SH-SY5Y (cell line): ENCODE measurements around the gene APBB1.

Experiments
- GATA2 ChIP-seq: IDR thresholded peaks from 2 replicates; pipeline ENCODE4 v1.6.1; 2011; ENCODE audit warnings: mild to moderate bottlenecking, low read depth, low read length
- GATA3 ChIP-seq: IDR thresholded peaks from 2 replicates; pipeline ENCODE4 v1.6.1; 2011; ENCODE audit warnings: low read depth, mild to moderate bottlenecking, low read length, moderate library complexity

APBB1 gene

GRCh38 chr11:6419009-6419631, at the start of gene APBB1:
Gene APBB1, minus strand, starts transcription at chr11:6419094. Its CDS starts 7,747 bp downstream, at chr11:6411347.
- no peak for TF ChIP-seq GATA2
- no peak for TF ChIP-seq GATA3

- TF ChIP-seq GATA2 (no peak), GATA3 (no peak)
Observed at GRCh38 chr11:6459099-6459450, 40.2 kb upstream of the APBB1 start.

- TF ChIP-seq GATA3: no peak
Observed at GRCh38 chr11:6458352-6459098, 39.6 kb upstream of the APBB1 start.

- TF ChIP-seq GATA3 (no peak), GATA2 (no peak)
Observed at GRCh38 chr11:6457581-6458320, 38.9 kb upstream of the APBB1 start.

GRCh38 chr11:6456361-6457073, 37.6 kb upstream of the APBB1 start:
- no peak for TF ChIP-seq GATA2
- no peak for TF ChIP-seq GATA3

- no peak for TF ChIP-seq GATA3
- TF ChIP-seq GATA2: no peak
Observed at GRCh38 chr11:6455070-6455469, 36.2 kb upstream of the APBB1 start.

- TF ChIP-seq GATA3 (no peak), GATA2 (no peak)
Observed at GRCh38 chr11:6453152-6453551, 34.3 kb upstream of the APBB1 start.

GRCh38 chr11:6452219-6452618, 33.3 kb upstream of the APBB1 start:
- TF ChIP-seq GATA3: no peak
- TF ChIP-seq GATA2: no peak

GRCh38 chr11:6448574-6448973, 29.7 kb upstream of the APBB1 start:
- TF ChIP-seq GATA2: no peak
- no peak for TF ChIP-seq GATA3

GRCh38 chr11:6443269-6444003, 24.5 kb upstream of the APBB1 start:
- TF ChIP-seq GATA3: no peak

GRCh38 chr11:6442441-6442840, 23.5 kb upstream of the APBB1 start:
- no peak for TF ChIP-seq GATA2
- TF ChIP-seq GATA3: no peak

- TF ChIP-seq GATA3: no peak
- TF ChIP-seq GATA2: no peak
Observed at GRCh38 chr11:6440906-6441358, 22.0 kb upstream of the APBB1 start, which contains the start of gene HPX. Gene HPX, minus strand, starts transcription at chr11:6440987. Its CDS starts 24 bp downstream, at chr11:6440963.

GRCh38 chr11:6438979-6439571, 20.2 kb upstream of the APBB1 start:
- TF ChIP-seq GATA2 (no peak), GATA3 (no peak)
